Measurements from ENCODE around the gene KRT13.
A peak's percentile ranks its signal among the peaks of the same experiment; 100 is the strongest.

The KRT13 gene

GRCh38 chr17:41516147-41516829, 10.9 kb upstream of the KRT13 start:
- no peak overlapping the region for H3K27ac ChIP-seq
- TF ChIP-seq CTCF (conservative IDR thresholded peaks at IDR 0.05) = no peak

GRCh38 chr17:41513168-41513547, 7.7 kb upstream of the KRT13 start:
- TF ChIP-seq CTCF (conservative IDR thresholded peaks at IDR 0.05) = no peak
- H3K27ac ChIP-seq = no peak overlapping the region

- no peak overlapping the region for H3K27ac ChIP-seq
Measured at GRCh38 chr17:41512546-41513167, 7.2 kb upstream of the KRT13 start.

GRCh38 chr17:41511716-41512115, 6.3 kb upstream of the KRT13 start:
- H3K27ac ChIP-seq = peak overlapping the region; percentile 50

More at GRCh38 chr17:41512546-41513167, 7.2 kb upstream of the KRT13 start:
- TF ChIP-seq CTCF (conservative IDR thresholded peaks at IDR 0.05) = no peak

GRCh38 chr17:41511116-41511515, 5.7 kb upstream of the KRT13 start:
- H3K27ac ChIP-seq = peak overlapping the region; percentile 50
- no peak for TF ChIP-seq CTCF (conservative IDR thresholded peaks at IDR 0.05)

More at GRCh38 chr17:41511716-41512115, 6.3 kb upstream of the KRT13 start:
- no peak for TF ChIP-seq CTCF (conservative IDR thresholded peaks at IDR 0.05)

GRCh38 chr17:41510251-41511065, 5.0 kb upstream of the KRT13 start:
- TF ChIP-seq CTCF (conservative IDR thresholded peaks at IDR 0.05) = peak; percentile 39

GRCh38 chr17:41507315-41507880, 2.0 kb upstream of the KRT13 start:
- H3K27ac ChIP-seq = no peak overlapping the region
- TF ChIP-seq CTCF (conservative IDR thresholded peaks at IDR 0.05) = no peak

More at GRCh38 chr17:41510251-41511065, 5.0 kb upstream of the KRT13 start:
- peak overlapping the region; percentile 50 for H3K27ac ChIP-seq
